B cell (primary cell): ENCODE data around the gene MFSD12.

Experiments
- CTCF ChIP-seq: fragments of 200-600 bp; IDR thresholded peaks from one replicate; pipeline ENCODE4 v1.8.0; 2022; ENCODE audit warnings: antibody characterized with exemption, mild to moderate bottlenecking
- EZH2 ChIP-seq: IDR thresholded peaks from 2 replicates; pipeline ENCODE4 v1.6.1; 2012; ENCODE audit warnings: borderline replicate concordance, low read depth, mild to moderate bottlenecking, moderate library complexity, low read length; ENCODE audit not compliant: insufficient read depth, poor library complexity, severe bottlenecking

DNA sequence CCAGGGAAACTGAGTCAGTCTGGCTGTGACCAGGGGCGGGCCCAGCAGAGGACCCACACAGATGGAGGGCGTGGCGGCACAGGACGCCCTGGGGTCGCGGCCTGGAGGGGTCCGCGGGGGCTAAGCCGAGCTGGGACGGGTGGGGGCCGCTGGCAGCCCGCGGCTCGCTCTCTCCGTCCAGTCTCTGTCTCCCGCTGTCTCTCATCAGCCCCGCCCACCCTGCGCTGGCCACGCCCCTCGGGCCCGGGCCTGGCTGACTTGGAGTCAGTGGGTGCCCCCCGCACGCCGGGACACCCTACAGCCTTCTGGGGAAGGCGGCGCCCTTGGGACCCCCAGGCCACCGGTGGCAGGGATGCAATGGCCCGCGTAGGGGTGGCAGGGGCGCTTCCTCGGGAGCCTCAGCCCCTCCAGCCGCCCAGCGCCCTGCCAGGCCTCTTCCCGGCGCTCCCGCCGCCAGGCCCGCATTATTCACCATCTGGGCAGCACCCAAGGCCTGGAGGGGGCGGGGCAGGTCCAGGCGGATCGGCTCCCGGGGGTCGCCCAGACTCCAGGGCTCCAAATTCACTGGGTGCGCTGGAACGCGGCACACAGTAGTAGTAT, 49.4 kb upstream of the MFSD12 start, which contains the start of gene TBXA2R:
- TF ChIP-seq CTCF (no peak), EZH2 (no peak)
